BJ (cell line): ENCODE data around the gene DOCK3. TPM values are rescaled to one million over a fixed set of nuclear protein-coding genes. Genes with fewer than 3 reads are reported as not detected.

Source experiments
- CTCF ChIA-PET: fragments of 350-600 bp; formaldehyde crosslinking; extraction: SDS; loops from one replicate; lab custom pipeline; 2021; ENCODE audit warnings: antibody characterized with exemption, inconsistent platforms; lab: Yijun Ruan, JAX
- POLR2A ChIA-PET: fragments of 300-600 bp; sonication (Branson Sonifier 250); formaldehyde crosslinking; extraction: SDS; loops from one replicate; lab custom pipeline; 2021; ENCODE audit warnings: antibody characterized with exemption; lab: Charles Lee
- DNase-seq: peaks from one replicate; pipeline ENCODE4 v3.0.0-alpha.2; 2011; ENCODE audit warnings: low read depth
- H3K27me3 ChIP-seq: 2 replicates; pipeline ENCODE4 v1.6.0; 2011; ENCODE audit warnings: low read length; ENCODE audit not compliant: control insufficient read depth, insufficient read depth
- H3K36me3 ChIP-seq: 2 replicates; pipeline ENCODE4 v1.5.1; 2011; ENCODE audit warnings: low read length; ENCODE audit not compliant: control insufficient read depth, insufficient read depth
- H3K4me3 ChIP-seq: 2 replicates; pipeline ENCODE4 v1.5.1; 2011; ENCODE audit warnings: low read depth, mild to moderate bottlenecking, control low read depth, low read length
- polyA plus RNA-seq: library from polyadenylated mRNA; depleted of rRNA; stranded (reverse); fragments of >200 nt; gene quantifications from 2 replicates; pipeline ENCODE4 v1.2.3, GENCODE V29; 2011
- TF ChIP-seq, protein P1 (sequence below): IDR thresholded peaks from 2 replicates; pipeline ENCODE4 v1.5.1; 2011; ENCODE audit warnings: low read depth, mild to moderate bottlenecking, control low read depth, inconsistent platforms, low read length, moderate library complexity; ENCODE audit not compliant: insufficient read depth

DOCK3 gene
- polyA plus RNA-seq, 1 experiment = 0.09 TPM

DNA sequence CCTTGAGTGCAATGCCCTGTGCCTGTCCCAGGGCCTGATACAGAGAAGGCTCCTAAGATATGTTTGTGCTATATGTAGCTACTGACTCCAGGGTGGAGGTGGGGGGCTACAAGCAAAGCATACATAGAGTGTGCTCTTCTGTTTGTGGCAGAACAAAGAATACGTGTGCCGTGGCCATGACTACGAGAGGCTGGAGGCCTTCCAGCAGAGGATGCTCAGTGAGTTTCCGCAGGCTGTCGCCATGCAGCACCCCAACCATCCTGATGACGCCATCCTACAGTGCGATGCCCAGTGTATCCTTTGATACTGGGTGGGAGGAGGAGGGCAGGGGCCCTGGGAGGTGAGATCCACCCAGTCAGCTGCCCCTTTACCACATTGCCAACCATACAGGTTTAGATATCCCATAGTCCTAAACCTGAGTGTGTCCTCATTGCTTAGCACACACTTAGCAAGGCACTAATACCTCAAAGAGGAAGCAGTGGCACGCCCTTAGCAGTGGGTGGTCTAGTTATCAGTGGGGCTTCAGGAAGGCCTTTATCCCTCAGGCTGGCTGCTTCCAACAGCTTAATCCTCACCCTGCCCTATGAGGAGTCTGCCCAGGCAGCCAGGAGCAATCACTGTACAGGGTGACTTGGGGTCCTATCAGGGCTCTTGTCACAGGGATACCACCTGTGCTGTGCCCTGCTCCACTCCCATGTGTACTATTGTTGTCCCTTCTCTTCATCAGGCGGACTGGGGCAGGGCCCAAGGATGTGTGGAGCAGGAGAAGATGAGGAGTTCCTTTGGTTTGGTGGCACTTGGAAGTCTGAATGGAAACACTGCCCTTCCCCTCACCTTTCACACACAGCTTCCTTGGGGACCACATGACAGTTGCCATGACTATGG lies 680.2 kb downstream of the DOCK3 start:
- Histone ChIP-seq H3K36me3 (no peaks in the 10 kb centered on the region), H3K4me3 (no peak overlapping the region), H3K27me3 (peaks cover 2% of the 10 kb centered on the region; the same call in 1 of the 2 replicates)
- POLR2A ChIA-PET = no interaction called here
- CTCF ChIA-PET = interaction anchor here (1.2 kb wide), 1 partner anchor 255 kb away, joined by 3 read pairs; no protein-coding TSS in a partner anchor
- no peak for DNase-seq
- TF ChIP-seq, protein P1, sequence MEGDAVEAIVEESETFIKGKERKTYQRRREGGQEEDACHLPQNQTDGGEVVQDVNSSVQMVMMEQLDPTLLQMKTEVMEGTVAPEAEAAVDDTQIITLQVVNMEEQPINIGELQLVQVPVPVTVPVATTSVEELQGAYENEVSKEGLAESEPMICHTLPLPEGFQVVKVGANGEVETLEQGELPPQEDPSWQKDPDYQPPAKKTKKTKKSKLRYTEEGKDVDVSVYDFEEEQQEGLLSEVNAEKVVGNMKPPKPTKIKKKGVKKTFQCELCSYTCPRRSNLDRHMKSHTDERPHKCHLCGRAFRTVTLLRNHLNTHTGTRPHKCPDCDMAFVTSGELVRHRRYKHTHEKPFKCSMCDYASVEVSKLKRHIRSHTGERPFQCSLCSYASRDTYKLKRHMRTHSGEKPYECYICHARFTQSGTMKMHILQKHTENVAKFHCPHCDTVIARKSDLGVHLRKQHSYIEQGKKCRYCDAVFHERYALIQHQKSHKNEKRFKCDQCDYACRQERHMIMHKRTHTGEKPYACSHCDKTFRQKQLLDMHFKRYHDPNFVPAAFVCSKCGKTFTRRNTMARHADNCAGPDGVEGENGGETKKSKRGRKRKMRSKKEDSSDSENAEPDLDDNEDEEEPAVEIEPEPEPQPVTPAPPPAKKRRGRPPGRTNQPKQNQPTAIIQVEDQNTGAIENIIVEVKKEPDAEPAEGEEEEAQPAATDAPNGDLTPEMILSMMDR = no peak

DNA sequence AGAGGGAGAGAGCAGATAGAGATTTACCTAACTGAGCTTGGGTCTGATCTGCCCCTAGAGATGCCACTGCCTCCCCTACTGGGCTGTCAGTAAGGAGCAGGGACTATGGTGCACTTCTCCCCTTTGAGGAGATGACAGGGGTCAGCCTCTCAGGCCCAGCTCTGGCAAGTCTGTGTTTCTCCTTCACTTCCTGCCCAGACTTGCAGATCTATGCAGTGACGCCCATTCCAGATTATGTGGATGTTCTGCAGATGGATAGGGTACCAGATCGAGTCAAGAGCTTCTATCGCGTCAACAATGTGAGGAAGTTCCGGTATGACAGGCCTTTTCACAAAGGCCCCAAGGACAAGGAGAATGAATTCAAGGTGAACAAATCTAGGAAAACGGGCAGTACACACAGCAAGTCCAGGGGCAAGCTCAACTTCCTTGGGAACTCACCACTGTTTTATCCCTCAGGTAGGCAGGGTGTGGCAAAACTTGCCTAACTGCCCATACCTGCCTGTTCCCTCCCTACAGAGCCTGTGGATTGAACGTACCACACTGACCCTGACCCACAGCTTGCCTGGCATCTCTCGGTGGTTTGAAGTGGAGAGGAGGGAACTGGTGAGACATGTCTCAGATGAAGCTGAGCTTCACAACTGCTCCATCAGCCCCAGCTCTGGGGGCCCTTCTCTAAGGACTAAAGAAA lies 681.3 kb downstream of the DOCK3 start:
- H3K4me3 ChIP-seq = no peak overlapping the region
- TF ChIP-seq, protein P1 = no peak
- no peak for DNase-seq
- ChIA-PET POLR2A (no interaction called here), CTCF (interaction anchor here (1.0 kb wide), 1 partner anchor 45 kb away, joined by 3 read pairs; no protein-coding TSS in a partner anchor)
- H3K36me3 ChIP-seq = no peaks in the 10 kb centered on the region
- peaks cover 2% of the 10 kb centered on the region; the same call in 1 of the 2 replicates for H3K27me3 ChIP-seq

DNA sequence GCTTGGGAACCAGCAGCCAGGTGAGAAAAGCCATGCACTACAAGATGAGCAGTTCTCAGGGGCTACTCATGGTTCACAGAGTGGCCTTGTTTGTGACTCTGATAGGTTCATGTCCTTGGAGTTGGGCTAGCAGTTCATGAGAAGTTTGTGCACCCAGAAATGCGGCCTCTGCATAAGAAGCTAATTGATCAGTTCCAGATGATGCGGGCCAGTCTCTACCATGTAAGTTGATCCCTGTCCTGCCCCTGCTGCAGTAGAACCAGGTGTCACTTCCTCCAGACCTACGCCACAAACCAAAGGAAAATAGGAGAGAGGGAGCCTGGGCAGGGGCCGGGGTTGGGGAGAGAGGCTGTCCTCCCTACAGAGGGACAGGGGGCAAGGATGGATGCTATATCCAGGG lies 683.1 kb downstream of the DOCK3 start:
- TF ChIP-seq, protein P1 = no peak
- H3K27me3 ChIP-seq = peaks cover 2% of the 10 kb centered on the region; the same call in 1 of the 2 replicates
- POLR2A ChIA-PET = interaction anchor here (0.5 kb wide), 1 partner anchor 27 kb away, joined by 3 read pairs; the partner anchor contains the start of gene MANF
- DNase-seq = no peak
- no peaks in the 10 kb centered on the region for H3K36me3 ChIP-seq
- no peak overlapping the region for H3K4me3 ChIP-seq
- CTCF ChIA-PET = interaction anchor here (1.2 kb wide), 1 partner anchor 742 kb away, joined by 3 read pairs; no protein-coding TSS in a partner anchor

DNA sequence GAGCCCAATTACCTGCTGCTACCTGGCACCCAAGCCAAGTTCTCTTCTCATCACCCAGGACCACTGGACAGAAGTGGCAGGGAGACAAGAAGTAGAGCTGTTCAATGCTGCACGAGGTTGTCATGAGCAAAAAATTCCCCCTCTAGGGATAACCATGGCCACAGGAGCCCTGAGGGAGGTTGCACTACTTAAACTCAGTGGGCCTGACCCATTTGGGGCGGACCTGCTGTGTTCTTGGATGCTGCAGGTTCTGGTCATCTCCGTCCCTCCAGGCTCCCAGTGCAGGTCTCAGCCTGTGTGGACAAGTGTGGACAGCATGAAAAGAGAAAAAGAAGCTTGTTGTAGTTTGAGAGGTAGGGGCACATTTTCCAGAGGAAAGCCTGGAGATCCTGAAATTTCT lies 684.3 kb downstream of the DOCK3 start:
- H3K36me3 ChIP-seq = no peaks in the 10 kb centered on the region
- TF ChIP-seq, protein P1 = no peak
- peaks cover 2% of the 10 kb centered on the region; the same call in 1 of the 2 replicates for H3K27me3 ChIP-seq
- CTCF ChIA-PET = interaction anchor here (0.6 to 1.2 kb wide), 4 partner anchors 21 to 743 kb away, joined by 3 read pairs; no protein-coding TSS in a partner anchor
- DNase-seq = no peak
- no peak overlapping the region for H3K4me3 ChIP-seq
- POLR2A ChIA-PET = no interaction called here
